T-helper 1 cell (primary cell): ENCODE results near the gene PALD1.
A peak's percentile ranks its signal among the peaks of the same experiment; 100 is the strongest.

Experiments used
- DNase-seq, 5 donors: peaks; one replicate each; pipeline ENCODE4 v3.0.0-alpha.2; 2012 to 2020

PALD1 gene

DNA sequence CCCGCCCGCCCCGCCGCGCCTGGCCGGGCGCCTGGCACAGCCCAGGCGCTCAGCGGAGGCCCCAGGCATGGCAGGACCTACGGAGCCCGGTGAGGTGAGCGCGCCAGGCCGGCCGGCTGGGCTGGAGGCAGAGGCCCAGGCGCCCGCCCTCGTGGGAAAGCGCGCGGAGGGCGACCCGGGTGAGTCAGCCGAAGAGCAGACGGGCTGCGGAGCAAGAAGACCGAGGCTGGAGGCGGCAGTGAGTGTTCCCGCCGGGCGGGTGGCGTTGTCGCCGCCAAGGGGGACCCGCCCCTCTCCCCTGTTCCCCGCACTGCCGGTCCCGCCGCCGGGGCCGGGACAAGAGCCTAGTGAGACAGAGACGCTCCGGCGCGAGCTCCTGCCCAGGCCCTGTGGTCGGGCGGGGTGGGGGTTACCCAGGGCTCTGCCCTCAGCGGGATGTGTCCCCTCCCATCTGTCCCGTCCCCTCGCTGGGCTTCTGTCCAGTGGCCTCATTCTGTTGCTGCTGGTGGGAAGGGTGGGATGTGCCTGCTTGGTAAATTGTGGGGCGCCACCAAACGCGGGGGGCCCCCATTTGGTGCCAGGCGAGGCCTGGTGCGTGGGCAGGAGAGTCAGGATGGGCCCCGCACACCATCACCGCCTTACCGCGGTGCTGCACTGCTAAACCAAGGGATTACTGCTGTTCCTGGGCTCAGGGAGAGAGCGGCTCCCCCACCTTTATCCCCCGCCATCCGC is 20.1 kb upstream of the PALD1 start:
- DNase-seq = no peak

DNA sequence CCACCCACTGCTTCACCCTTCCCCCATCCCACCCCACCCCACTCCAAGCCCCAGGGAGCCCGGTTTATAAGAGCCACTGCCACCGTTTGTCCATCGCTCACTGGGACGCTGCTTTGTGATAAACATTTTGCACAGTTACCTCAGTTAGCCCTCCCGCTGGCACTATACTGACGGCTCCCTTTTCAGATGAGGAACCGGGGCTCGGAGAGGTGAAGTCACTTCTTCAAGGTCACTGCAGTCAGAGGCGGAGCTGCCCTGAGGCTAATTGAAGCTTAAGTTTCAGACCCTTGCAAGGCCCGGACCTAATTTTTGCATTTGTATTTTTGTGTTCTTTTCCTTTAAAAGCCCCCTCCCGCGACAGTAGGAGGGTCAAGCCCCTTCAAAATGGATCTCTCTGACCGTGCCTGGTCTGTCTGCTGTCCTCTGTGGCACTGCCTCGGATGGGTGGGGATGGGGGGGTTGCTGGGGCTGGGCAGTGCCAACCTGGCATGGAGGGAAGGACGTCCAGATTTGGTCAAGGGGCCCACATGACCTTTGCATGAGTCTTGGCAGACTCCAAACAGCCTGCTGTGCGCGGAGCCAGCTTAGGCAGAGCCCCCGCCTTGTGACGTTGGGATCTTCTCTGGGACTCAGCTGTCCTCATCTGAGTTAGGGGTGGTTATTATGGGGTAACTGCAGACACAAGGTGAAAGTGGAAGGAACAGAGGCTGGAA is 19.4 kb upstream of the PALD1 start:
- DNase-seq = no peak

DNA sequence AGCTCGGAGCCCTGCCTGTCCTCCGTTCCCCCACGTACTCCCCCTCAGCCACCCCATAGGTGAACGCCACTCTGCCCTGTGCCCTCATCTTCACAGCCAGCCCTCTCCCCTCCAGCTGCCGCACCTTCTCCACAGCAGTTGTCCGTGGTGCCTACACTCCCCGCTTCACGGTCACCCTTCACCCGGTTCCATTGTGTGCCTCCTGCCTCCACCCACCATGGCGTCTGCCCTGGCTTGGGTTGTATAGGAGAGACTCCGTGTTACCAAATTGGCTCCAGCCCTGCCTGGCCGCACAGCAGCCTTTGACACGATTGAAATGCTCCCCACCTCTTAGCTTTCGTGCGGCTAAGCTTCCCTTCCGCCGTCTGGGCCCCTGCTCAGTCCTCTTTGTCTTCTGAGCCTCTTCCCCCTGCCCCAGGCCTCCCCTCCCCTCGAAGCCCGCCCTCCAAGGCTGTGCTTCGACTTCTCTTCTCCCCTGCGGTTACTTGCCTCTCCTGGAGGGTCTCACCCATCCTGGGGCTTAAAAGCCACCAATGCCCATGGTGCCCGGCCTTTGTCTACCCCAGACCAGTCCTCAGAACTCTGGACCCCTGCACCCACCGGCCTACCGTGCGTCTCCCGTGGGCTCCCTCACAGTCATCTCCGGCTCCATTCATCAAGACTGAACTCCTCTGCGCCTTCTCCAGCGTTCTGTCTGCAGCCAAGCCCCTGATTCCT is 18.6 kb upstream of the PALD1 start:
- no peak for DNase-seq

DNA sequence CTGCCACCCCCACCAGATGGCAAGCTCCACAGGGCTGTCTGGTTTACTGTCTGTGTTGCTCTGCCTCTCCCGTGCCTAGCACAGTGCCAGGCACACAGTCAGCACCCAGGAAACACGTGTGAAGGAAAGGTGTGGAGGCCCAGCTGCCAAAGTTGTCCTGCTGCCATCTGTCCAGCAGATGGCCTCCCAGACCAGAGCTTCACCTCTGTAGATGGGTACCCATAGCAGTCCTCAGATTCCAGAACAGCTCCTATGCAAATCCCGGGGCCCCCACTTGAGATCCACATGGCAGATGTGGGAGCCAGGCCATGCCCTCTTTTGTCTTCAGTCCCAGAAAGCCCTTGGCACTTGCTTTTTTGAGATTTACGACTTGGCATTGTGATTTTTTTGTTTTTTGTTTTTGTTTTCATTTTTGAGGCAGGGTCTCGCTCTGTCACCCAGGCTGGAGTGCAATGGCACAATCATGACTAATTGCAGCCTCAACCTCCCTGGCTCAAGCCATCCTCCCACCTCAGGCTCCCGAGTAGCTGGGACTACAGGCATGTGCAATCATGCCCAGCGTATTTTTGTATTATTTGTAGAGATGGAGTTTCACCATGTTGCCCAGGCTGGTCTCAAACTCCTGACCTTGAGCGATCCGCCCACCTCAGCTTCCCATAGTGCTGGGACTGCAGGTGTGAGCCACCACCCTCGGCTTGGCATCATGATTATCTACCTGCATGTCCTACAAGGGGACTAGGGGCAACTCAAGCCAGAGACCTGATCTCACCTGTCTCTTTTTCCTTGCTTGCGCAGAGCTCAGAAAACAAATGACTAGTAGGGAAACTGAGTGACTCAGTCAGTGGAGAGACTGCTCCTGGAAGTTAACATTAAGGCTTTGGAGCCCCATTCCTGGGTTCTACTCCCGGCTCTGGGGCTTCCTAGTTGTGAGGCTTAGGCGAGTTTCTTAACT is 16.9 kb upstream of the PALD1 start:
- DNase-seq = peak in 3 of 5 donors; percentile 21 to 38 (median 34)

DNA sequence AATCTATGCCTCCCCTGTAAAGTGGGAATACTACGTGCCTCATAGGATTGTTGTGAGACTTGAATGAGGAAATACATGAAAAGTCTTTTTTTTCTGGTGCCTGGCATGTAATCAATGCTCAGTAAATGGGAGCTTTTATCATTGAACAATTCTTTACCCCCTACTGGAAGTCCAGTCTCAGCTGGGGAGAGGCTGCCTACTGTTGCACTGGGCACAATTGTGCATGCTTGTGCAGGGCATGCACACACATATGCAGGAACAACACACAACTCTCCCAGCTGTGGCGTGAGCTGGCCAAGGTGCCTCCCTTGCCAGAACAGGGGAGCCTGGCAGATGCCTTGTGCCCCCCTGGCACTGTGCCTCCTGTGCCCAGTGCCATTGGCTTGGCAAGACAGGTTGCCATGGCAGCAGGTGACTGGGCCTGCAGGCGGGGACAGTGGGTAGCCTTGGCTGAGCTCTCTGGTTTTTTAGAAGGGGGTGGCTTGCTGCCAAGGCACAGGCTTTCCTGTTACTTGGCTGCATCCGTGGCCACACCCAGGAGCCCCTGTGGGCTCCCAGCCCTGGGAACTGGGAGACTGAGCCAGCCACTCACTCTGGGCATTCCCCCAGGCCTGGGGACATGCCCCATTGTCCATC is 16.1 kb upstream of the PALD1 start:
- no peak for DNase-seq

DNA sequence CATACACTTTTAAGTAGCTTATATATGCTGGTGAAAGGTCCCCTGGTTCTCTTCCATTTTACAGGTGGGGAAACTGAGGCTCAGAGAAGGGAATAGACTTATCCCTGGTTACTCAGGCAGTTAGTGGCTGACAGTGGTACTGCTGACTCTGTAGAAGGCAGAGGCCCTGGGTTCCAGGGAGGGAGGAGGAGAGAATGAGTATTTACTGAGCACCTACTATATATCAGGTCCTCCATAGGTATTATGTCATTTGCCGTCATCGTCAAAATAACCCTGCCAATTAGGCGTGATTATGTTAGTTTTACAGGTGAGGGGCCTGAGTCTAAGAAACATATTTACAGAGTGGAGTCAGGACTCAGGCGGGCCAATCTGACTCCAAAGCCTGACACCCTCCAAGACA is 13.3 kb upstream of the PALD1 start:
- DNase-seq = no peak

DNA sequence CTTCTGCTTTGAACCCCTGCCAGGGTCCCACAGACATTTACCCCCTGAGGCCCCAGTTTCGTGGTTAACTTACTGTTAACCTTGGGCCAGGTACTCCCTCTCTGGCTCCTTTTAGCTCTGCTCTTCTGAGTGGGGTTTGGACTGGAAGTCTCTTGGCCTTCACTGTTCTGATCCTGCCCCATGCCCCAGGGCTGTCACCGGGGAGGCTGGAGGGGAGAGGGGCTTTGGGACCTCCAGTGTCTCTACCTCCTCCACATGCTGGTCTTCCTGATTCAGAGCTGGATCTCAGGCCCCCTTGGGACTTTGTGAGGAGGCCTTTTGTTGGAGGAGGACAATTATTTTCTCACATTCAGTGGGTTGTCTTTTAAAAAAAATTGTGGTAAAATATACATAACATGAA is 12.7 kb upstream of the PALD1 start:
- DNase-seq = no peak

DNA sequence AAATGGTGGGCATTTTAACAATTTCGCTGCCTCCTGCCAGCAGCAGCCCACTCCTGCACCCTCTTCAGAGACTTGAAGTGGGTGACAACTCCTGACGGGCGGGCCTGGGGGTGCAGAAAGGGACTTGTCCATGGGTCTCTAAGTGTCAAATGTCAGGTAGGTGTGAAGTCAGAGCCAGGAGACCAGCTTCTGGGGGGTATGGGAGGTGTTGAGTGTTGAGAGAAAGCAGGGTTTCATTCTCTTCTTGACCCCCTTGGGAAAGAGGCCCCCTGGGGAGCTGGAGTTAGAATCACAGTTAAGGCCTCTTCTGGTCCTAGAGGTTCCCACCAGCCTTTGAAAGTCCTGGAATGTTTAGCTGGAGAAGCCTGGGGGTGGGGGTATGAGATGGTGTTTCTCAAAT is 11.6 kb upstream of the PALD1 start:
- DNase-seq = no peak

DNA sequence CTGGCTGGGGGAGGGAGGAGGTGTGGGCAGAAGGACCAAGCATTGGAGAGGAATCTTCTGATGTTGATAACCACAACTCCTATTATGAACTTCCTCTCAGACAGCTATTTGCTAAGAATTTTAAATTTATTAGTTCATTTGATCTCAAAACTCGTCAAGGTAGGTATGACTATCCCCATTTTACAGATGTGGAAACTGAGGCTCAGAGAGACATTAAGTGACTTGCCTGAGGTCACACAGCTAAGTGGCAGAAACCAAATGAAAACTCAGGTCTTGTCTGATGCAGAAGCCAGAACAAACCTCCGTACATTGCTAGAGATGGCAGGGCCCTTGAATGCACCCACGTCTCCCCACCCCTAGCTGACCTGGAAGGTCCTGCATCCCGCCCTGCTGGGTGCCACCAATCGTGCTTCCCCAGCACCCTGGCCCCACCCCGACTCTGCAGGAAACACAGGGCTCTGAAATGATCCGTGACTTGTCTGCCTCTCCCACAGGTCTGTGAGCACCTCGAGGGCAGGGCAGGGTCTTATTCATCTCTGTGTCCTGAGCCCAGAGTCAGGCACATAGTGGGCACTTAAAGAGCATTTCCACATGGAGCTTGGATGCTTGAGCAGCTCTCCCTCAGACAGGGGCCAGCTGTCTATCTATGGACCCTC is 5.6 kb upstream of the PALD1 start:
- no peak for DNase-seq

DNA sequence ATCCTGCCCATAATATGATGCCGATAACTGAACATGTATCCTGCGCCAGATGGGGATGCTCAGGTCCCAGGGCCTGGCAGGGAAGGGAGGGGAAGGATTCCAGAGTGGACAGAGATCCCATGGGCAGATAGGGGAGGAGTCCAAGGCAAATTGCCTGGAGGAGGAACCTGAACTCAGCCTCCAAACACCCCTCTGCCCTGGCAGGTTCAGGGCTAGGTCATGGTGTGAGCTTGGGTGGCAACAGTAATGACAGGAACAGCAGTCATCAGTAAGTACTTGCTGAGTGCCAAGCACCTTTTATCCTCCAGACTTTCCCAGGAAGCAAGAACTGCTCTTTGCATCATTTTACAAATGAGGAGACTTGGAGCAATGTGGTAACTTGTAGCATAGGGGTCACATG is 3.8 kb upstream of the PALD1 start:
- DNase-seq = no peak

DNA sequence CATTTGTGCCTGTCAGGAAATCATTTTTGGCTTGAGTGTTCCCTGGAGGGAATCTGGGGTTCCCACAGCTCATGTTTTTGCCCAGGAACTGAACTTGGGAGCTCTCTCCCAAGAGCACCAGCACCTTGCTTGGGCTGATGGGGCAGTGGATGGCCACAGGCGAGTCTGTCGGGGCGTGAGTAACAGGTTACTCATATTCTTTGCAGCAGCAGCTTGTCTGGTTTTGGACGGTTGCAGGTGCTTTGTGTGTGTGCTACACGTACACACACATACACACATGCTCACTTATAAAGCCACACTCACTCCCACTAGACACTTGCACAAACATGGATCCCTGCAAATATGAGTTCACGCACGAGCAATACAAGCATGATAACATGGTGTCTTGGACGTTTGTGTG is 2.9 kb upstream of the PALD1 start:
- no peak for DNase-seq

DNA sequence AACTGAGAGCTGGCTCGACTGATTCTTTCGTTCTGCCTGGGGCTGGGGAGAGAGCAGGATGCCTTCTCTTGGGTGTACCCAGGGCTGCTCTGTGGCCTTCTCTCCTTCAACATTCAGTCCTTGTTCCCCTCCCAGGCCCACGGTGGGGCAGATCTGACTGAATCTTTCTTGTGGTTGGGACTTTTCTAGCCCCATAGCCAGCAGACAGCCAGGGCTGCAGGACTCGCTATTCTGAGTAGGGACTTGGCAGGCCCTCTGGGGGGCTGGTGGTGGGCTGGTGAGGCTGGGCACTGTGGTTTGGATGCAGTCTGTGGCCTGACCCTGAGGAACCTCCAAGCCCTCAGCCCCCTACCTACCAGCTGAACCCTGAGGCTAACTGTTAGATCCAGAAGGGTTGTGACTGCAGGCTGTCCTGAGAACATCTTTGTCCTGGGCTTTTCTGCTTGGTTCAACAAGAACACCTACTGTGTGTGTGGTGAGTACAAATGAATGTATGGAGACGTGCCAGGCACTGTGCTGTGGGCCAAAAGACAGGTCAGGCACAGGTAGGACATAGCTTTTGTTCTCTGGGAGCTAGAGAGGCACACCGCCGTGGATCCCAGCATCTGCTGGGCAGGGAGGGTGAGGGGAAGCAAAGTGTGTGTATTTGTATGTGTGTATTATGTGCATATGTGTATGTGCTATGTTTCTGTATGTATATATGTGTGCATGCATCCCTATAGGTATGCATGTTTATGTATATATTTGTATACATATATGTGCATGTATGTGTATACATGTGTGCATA is 2.1 kb upstream of the PALD1 start:
- DNase-seq = no peak

DNA sequence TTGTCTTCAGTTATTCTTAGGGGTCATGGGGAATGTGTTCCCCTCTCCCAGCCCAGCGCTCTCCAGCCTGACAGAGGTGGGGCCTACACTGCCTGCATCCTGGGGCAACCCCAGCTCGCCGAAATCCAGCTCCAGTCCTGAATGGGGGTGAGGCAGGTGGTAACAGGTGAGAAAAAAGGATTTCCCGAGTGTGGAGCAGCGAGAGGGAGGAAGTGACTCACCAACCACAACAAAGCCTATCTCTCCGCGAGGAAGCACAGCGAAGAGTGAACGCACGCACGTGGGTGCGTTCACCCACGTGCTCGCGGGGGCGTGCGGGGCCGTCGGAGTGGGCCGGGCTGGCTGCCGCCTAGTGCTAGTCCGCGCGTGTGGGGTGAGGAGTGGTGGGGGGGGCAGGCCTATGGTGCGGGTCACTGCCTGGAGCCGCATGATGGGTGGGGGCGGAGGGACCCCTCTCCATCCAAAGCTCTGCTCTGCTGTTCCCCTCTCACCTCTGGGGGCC is 855 bp upstream of the PALD1 start:
- peak; percentile 58 to 76 (median 71) for DNase-seq

DNA sequence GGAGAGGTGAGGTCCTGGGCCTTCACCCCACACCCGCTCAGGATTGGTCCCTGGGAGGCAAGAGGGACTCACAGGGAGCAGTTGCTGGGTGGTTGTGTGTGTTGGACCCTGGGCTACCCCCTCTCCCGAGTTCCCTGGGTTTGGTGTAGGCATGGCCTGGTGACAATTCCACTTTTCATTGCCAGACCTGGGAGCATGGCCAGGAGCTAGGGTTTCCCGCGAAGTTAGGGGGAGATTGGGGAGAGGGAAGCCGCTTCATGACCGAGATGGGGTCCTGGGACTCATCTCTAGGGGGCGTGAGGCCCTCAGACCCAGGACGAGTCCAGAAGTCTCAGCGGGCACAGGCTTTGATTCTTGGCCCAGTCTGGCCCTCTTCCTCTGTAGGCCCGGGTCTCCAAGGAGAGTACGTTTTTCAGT is 606 bp downstream of the PALD1 start:
- DNase-seq = no peak

DNA sequence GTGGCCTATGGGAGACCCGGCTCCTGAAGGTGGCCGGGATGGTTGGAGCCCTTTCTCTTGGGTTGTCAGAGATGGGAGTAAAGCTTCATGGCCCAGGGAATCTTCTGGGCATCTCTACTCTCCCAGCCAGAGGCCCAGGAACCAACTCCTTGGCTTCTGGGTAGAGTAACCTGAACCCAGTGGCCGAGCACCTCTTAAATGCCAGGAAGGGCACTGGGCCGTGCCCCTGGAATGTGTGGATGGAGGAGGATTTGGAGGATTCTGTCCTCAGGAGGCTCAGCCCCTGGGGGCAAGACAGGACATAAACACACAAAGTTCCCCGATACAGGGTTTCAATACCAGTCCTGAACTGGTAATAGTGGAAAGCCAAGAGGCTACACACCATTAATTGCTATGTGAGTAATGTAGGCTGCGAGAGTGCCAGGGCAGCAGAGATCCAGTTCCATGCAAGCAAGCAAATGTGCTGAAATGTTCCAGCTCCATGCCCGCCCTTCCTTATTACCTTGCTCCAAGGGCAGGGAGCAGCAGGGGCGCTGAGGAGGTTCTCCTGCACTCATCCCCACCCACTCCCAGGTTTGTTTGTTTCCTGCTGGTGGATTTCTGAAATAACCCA is 1.2 kb downstream of the PALD1 start:
- DNase-seq = no peak

DNA sequence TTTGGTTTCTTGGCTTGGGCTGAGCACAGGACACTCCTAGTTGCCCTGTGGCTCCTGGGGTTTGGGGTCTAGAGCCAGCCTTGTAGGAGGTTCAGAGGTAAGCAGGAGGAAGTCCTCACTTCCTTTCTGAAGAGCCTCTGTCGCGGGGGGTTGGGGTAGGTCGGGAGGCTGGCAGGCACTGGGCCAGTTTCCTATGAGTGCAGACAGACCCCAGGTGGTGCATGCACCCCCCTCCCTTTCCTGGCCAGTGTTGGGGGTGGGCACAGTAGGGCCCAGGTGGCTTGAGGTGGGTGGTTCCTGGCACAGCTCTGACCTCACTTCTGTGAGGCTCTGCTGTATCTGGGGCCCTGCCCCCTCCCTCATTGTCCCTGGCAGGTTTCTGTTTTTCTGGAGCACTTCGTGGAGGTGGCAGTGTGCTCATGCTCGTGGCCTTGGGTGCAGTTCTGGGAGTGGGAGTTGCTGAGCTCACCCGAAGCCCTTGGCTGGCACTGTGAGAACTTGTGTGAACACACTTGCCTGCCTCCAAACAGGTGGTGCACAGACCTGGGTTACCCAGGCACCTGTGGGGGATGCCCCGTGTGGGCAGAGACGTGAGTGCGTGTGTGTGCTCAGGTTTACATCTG is 1.8 kb downstream of the PALD1 start:
- DNase-seq = peak in 1 of 5 donors; percentile 10

DNA sequence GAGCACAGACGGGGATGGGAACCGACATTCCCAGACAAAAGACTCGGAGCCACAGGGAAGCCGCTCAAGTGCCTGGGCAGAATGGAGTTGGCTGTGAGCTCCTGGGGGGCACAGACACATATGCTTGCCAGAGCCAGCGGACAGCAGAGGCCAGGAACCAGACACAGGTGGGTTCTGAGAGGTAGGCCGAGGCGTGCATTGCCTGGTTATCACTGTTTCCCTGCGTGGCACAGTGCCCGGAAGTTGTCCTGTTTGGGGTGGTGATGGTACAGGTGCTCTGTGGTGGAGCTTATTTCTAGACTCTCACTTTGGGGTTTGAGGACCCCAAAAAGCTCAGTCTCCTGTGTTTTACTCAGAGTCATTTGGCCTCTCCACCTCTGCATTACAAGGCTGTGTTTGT is 2.5 kb downstream of the PALD1 start:
- no peak for DNase-seq

DNA sequence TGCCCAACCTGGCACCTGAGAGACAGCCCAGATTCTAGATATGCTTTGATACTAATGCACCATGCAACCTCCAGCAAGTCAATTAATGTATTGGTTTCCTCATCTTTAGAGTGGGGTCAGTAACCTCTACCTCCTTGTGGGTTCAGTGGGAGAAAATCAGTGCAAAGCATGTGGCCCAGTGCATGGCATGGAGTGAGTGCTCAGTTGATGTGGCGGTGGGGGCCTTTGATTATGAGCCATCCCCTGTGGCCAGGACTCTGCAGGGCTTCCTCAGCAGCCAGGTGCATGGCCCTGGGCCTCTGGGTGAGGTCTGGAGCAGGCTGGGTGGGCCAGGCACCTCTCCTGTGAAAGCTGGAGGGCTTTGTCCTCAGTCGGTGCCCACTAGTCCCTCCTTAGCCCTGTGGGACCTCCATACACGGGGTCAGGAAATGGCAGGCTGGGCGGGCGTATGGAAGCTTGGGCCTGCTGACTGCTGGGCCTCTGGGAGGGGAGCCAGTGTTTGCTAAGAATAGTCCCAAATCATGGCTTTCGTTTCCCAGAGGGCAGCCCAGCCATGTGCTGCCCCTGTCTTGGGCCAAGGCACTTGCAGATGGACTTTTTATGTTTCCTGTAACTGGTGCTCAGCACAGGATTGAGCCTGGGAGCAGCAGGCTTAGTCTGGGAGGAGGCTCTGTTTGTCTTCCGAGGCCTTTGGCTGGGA is 3.4 kb downstream of the PALD1 start:
- no peak for DNase-seq
